AG09319 (cell line): ENCODE results near the gene HUNK.

Source experiments
- DNase-seq: peaks from one replicate; pipeline ENCODE4 v3.0.0-alpha.2; 2010; ENCODE audit warnings: low read depth; ENCODE audit errors: extremely low read depth
- CTCF ChIP-seq: IDR thresholded peaks from 2 replicates; pipeline ENCODE4 v1.5.1; 2011; ENCODE audit warnings: low read depth, mild to moderate bottlenecking, inconsistent platforms, low read length, moderate library complexity

Gene HUNK

GRCh38 chr21:31930001-31930400 is 57.2 kb downstream of the HUNK start:
- TF ChIP-seq CTCF, result no peak
- DNase-seq, result no peak

DNA sequence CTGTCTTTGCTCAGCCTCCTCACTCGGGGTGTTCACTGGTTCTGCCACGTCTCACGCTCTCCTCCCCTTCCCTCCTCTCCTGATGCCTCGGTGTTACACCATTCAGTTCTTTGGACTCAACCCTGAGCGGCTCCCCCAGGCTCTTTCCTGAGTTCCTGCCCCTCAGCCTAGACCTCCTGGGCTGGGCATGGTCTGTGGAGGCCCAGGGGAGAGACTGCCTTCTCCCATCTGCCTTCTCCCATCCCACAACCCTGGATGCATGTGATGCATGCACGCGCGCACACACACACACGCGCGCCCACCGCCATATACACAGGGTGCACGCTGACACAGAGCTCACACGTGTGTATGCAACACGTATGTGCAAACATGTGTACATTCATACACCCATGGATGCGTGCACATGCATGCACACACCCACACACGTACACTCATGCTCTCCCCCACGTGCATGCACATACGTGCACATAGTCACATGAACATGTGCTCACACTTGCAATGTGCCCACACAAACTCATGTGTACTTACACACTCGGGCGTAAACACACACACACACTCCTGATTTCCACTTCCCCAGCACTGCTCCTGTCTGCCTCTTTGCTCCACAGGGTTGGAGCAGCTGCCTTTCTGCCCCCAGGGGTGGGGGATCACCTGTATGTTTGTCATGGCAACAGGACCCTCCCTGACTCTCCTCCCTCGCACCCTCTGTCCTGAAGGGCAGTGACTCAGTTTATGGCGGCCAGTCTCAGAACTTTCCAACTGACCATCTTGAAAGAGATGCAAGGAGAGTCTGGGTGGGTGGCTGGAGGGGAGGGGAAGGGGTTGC is 59.0 kb downstream of the HUNK start:
- no peak for DNase-seq

GRCh38 chr21:31932470-31932764 is 59.6 kb downstream of the HUNK start:
- TF ChIP-seq CTCF, result no peak
- no peak for DNase-seq

More for the DNA sequence above, 59.0 kb downstream of the HUNK start:
- no peak for TF ChIP-seq CTCF

- TF ChIP-seq CTCF, result no peak
Observed at GRCh38 chr21:31937303-31937702, 64.5 kb downstream of the HUNK start.

GRCh38 chr21:31938330-31939301 is 65.8 kb downstream of the HUNK start:
- no peak for DNase-seq
- TF ChIP-seq CTCF, result no peak

More at GRCh38 chr21:31937303-31937702, 64.5 kb downstream of the HUNK start:
- no peak for DNase-seq

- no peak for DNase-seq
- no peak for TF ChIP-seq CTCF
Observed at GRCh38 chr21:31941694-31942093, 68.9 kb downstream of the HUNK start.

DNA sequence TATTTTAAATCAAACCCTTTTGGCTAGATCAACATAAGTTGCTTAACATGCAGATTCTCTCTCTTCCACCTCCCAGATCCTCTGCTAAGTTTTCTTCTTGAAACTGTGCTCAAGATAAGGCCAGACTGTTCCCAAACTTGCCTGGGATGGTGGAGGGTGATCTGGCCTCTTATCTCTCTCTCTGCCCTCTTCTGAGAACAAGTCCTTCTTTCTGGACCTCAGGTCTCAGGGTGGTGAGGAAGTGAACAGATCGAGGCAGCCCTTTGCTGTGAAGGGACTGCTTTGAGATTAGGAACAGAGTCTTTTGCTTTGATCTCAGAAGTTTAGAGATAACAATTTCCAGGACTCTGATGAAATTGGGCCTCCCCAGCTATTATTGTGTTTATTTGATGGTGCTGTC is 70.7 kb downstream of the HUNK start:
- no peak for DNase-seq
- TF ChIP-seq CTCF, result no peak
